Measurements from ENCODE around the gene LRRC70.
"Not testable (repeated sequence)": the region's sequence is repeated elsewhere in the genome, so short reads cannot be mapped to it uniquely, and the experiment has no call there.

The LRRC70 gene

GRCh38 chr5:62562867-62563266 is 15.8 kb upstream of the LRRC70 start:
- no peak for DNase-seq (ENCODE audit: low read depth)
- no peak overlapping the region for H3K4me3 ChIP-seq (ENCODE audit: low read length)
- TF ChIP-seq CTCF (conservative IDR thresholded peaks at IDR 0.05; ENCODE audit: low read length), result no peak

- DNase-seq (ENCODE audit: low read depth), result no peak
- no peak overlapping the region for H3K4me3 ChIP-seq (ENCODE audit: low read length)
- no peak for TF ChIP-seq CTCF (conservative IDR thresholded peaks at IDR 0.05; ENCODE audit: low read length)
Observed at GRCh38 chr5:62564101-62564500, 14.5 kb upstream of the LRRC70 start.

GRCh38 chr5:62565740-62566139 is 12.9 kb upstream of the LRRC70 start:
- DNase-seq (ENCODE audit: low read depth); H3K4me3 ChIP-seq (ENCODE audit: low read length): not testable (repeated sequence)

DNA sequence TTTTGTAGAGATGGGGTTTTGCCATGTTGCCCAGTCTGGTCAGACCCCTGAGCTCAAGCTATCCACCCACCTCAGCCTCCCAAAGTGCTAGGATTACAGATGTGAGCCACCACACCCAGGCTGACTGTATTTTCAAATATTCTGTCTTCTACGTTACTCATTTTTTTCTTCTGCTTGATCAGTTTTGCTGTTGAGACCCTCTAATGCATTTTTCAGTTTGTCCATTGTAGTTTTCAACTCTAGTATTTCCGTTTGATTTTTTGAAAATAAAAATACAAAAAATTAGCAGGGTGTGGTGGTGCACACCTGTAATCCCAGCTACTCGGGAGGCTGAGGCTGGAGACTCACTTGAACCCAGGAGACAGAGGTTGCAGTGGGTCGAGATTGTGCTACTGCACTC is 10.5 kb upstream of the LRRC70 start:
- no peak for TF ChIP-seq CTCF (conservative IDR thresholded peaks at IDR 0.05; ENCODE audit: low read length)
- no peak for DNase-seq (ENCODE audit: low read depth)
- H3K4me3 ChIP-seq (ENCODE audit: low read length), result no peak overlapping the region

GRCh38 chr5:62568800-62569432 is 9.7 kb upstream of the LRRC70 start:
- no peak overlapping the region for H3K4me3 ChIP-seq (ENCODE audit: low read length)
- TF ChIP-seq CTCF (conservative IDR thresholded peaks at IDR 0.05; ENCODE audit: low read length), result no peak
- DNase-seq (ENCODE audit: low read depth), result no peak

DNA sequence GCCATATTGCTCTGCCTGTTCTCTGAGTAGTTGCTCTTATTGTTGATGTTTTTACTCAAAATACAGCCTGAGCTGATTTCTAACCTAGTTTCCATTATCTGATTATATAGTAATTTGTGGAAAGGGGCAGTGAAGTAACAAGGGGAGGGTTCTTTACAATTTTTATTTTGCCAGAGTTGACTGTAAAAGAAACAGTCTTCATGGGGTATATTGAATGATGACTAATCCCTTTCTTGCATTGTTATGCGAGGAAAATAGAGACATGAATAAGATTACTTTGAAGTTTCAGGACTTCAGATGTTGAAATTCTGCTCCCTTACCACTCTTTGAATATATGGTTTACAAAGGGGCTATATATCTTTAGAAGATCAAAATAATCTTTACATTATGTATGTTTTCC is 9.1 kb upstream of the LRRC70 start:
- DNase-seq (ENCODE audit: low read depth), result no peak
- no peak overlapping the region for H3K4me3 ChIP-seq (ENCODE audit: low read length)
- TF ChIP-seq CTCF (conservative IDR thresholded peaks at IDR 0.05; ENCODE audit: low read length), result no peak

GRCh38 chr5:62572918-62573514 is 5.6 kb upstream of the LRRC70 start:
- TF ChIP-seq CTCF (conservative IDR thresholded peaks at IDR 0.05; ENCODE audit: low read length), result no peak
- DNase-seq (ENCODE audit: low read depth), result no peak
- no peak overlapping the region for H3K4me3 ChIP-seq (ENCODE audit: low read length)
